B cell (primary cell): Measurements from ENCODE around the gene ESD. TPM values are rescaled to one million over a fixed set of nuclear protein-coding genes. Genes with fewer than 3 reads are reported as not detected.

Source experiments
- ATAC-seq: fragments of 200-7000 bp; cut with Tn5 transposase; one replicate; pipeline ENCODE4 v1.10.0; 2021; ENCODE audit warnings: low read depth, mild to moderate bottlenecking, moderate number of reproducible peaks, moderate library complexity
- CTCF ChIA-PET: fragments of 350-600 bp; sonication (Branson Sonifier 250); formaldehyde crosslinking; loops from one replicate; lab custom pipeline; 2021; ENCODE audit warnings: antibody characterized with exemption, inconsistent platforms; lab: Charles Lee
- POLR2A ChIA-PET: fragments of 350-600 bp; sonication (Branson Sonifier 250); formaldehyde crosslinking; loops from one replicate; lab custom pipeline; 2021; ENCODE audit warnings: antibody characterized with exemption; lab: Charles Lee
- DNase-seq: peaks from one replicate; pipeline ENCODE4 v3.0.0; 2013
- H2AFZ ChIP-seq: 2 replicates; pipeline ENCODE4 v1.6.1; 2012; ENCODE audit warnings: mild to moderate bottlenecking, low read depth, low read length; ENCODE audit not compliant: insufficient read depth, poor library complexity, severe bottlenecking
- H3K27ac ChIP-seq, 2 donors: 1 replicate in 1 of 2; 2 replicates in 1 of 2; pipeline ENCODE4 v1.5.1; 2012 to 2013; ENCODE audit warnings: low read length in 2 of 2, mild to moderate bottlenecking in 2 of 2, moderate library complexity in 1 of 2
- H3K27me3 ChIP-seq, 4 experiments: fragments of 200-600 bp in 1 of 4; sonication (generic) in 1 of 4; replicated peaks in 1 of 4; 1 replicate in 2 of 4; 2 replicates in 2 of 4; pipeline versions ENCODE4 v1.6.1 to v1.7.0; 2013 to 2016; ENCODE audit warnings: low read length in 3 of 4, mild to moderate bottlenecking in 2 of 4, mixed read lengths in 1 of 4, moderate library complexity in 1 of 4; ENCODE audit not compliant: insufficient read depth in 4 of 4, control insufficient read depth in 3 of 4; ENCODE audit errors: control extremely low read depth in 1 of 4
- H3K36me3 ChIP-seq, 2 experiments: replicated peaks in 1 of 2; 1 replicate in 1 of 2; 2 replicates in 1 of 2; pipeline versions ENCODE4 v1.6.1 to v1.7.1; 2013; ENCODE audit warnings: low read length in 1 of 2; ENCODE audit not compliant: insufficient read depth in 2 of 2, control insufficient read depth in 1 of 2; ENCODE audit errors: control extremely low read depth in 1 of 2, extremely low read depth in 1 of 2
- H3K4me1 ChIP-seq, 2 donors: fragments of 200-600 bp in 1 of 2; sonication (generic) in 1 of 2; 1 replicate in 1 of 2; 2 replicates in 1 of 2; pipeline versions ENCODE4 v1.5.1 to v1.6.1; 2013 to 2017; ENCODE audit warnings: low read length in 2 of 2; ENCODE audit not compliant: control insufficient read depth in 2 of 2, insufficient read depth in 2 of 2
- H3K4me2 ChIP-seq: replicated peaks from 2 replicates; pipeline ENCODE3; 2012; ENCODE audit warnings: mild to moderate bottlenecking, low read depth, low read length; ENCODE audit not compliant: poor library complexity, severe bottlenecking
- H3K4me3 ChIP-seq, 5 experiments: fragments of 200-600 bp in 1 of 5; sonication (generic) in 1 of 5; 1 replicate in 3 of 5; 2 replicates in 2 of 5; pipeline versions ENCODE4 v1.5.1 to v1.7.0; 2011 to 2016; ENCODE audit warnings: low read length in 4 of 5, mild to moderate bottlenecking in 4 of 5, low read depth in 2 of 5, control low read depth in 1 of 5, moderate library complexity in 1 of 5; ENCODE audit not compliant: insufficient read depth in 1 of 5; ENCODE audit errors: control extremely low read depth in 1 of 5, extremely low read depth in 1 of 5
- H3K79me2 ChIP-seq: fragments of 200-600 bp; sonication (generic); one replicate; pipeline ENCODE4 v1.6.0; 2016; ENCODE audit warnings: low read length; ENCODE audit not compliant: control insufficient read depth, insufficient read depth
- H3K9ac ChIP-seq: fragments of 200-600 bp; sonication (generic); 2 replicates; pipeline ENCODE4 v1.6.1; 2017; ENCODE audit warnings: mild to moderate bottlenecking, low read length, moderate library complexity
- H3K9me3 ChIP-seq, 3 donors: one replicate each; pipeline versions ENCODE4 v1.6.1 to v1.7.1; 2013; ENCODE audit warnings: low read length in 2 of 3; ENCODE audit not compliant: control insufficient read depth in 2 of 3, insufficient read depth in 1 of 3; ENCODE audit errors: control extremely low read depth in 1 of 3
- H4K20me1 ChIP-seq: 2 replicates; pipeline ENCODE4 v1.6.0; 2012; ENCODE audit warnings: mild to moderate bottlenecking, low read length; ENCODE audit not compliant: insufficient read depth, control insufficient read depth, poor library complexity, severe bottlenecking
- H3K27ac Mint-ChIP-seq: one replicate; pipeline ENCODE4 v1.8.0; 2021; ENCODE audit warnings: mixed read lengths
- H3K27me3 Mint-ChIP-seq: one replicate; pipeline ENCODE4 v1.8.0; 2021; ENCODE audit warnings: mixed read lengths
- H3K4me1 Mint-ChIP-seq: one replicate; pipeline ENCODE4 v1.8.0; 2021; ENCODE audit warnings: mixed read lengths
- H3K4me3 Mint-ChIP-seq: one replicate; pipeline ENCODE4 v1.8.0; 2021; ENCODE audit warnings: mixed read lengths
- H3K9me3 Mint-ChIP-seq: one replicate; pipeline ENCODE4 v1.8.0; 2022; ENCODE audit warnings: mixed read lengths; ENCODE audit not compliant: insufficient read depth
- CTCF ChIP-seq: fragments of 200-600 bp; IDR thresholded peaks from one replicate; pipeline ENCODE4 v1.8.0; 2022; ENCODE audit warnings: antibody characterized with exemption, mild to moderate bottlenecking
- EZH2 ChIP-seq: IDR thresholded peaks from 2 replicates; pipeline ENCODE4 v1.6.1; 2012; ENCODE audit warnings: borderline replicate concordance, low read depth, mild to moderate bottlenecking, moderate library complexity, low read length; ENCODE audit not compliant: insufficient read depth, poor library complexity, severe bottlenecking
- WGBS: methylation state at CpG from one replicate; pipeline ENCODE4 v1.1.5; 2013; ENCODE audit warnings: missing lambda C conversion rate; ENCODE audit not compliant: insufficient coverage; 5-methylcytosine and 5-hydroxymethylcytosine counted together
- intact Hi-C: fragments of 100-400 bp; cut with micrococcal nuclease; formaldehyde crosslinking; loops from one replicate; pipeline ENCODE4 v1.10.0; 2022
- polyA plus RNA-seq: library from polyadenylated mRNA; depleted of rRNA; stranded (reverse); fragments of >200 nt; gene quantifications from 2 replicates; pipeline ENCODE4 v1.2.3, GENCODE V29; 2012
- total RNA-seq, 2 donors: library from RNA; stranded (reverse); fragments of 120-200 nt in 1 of 2; gene quantifications; 1 replicate in 1 of 2; 2 replicates in 1 of 2; pipeline versions ENCODE4 v1.2.3 to v1.2.4, GENCODE V29; 2013 to 2022

The ESD gene
- total and polyA plus RNA-seq, 2 donors (not counting 1 experiment from before 2014, with no cell fraction given): 29.9 to 52.9 TPM

GRCh38 chr13:46778890-46779289 lies 18.1 kb downstream of the ESD start:
- Histone ChIP-seq H3K9ac (no peak overlapping the region), H2AFZ (no peak overlapping the region), H3K9me3 (no peaks in the 10 kb centered on the region), H3K4me2 (no peak overlapping the region), H3K79me2 (no peaks in the 10 kb centered on the region), H3K36me3 (peaks cover 3 to 76% of the 10 kb centered on the region in 2 experiments), H3K4me1 (no peaks in the 10 kb centered on the region), H4K20me1 (no peaks in the 10 kb centered on the region), H3K27me3 (no peaks in the 10 kb centered on the region), H3K4me3 (no peak overlapping the region), H3K27ac (no peak overlapping the region)
- intact Hi-C loops: no loop called here
- ChIA-PET CTCF (no interaction called here), POLR2A (no interaction called here)
- DNase-seq (no peak), ATAC-seq (no peak)
- H3K9me3 Mint-ChIP-seq: no peaks in the 10 kb centered on the region
- no peaks in the 10 kb centered on the region for H3K27me3 Mint-ChIP-seq
- no CpG with 5 or more reads among the region's 2 CpGs for WGBS
- no peak overlapping the region for H3K27ac Mint-ChIP-seq
- H3K4me3 Mint-ChIP-seq: no peak overlapping the region
- no peaks in the 10 kb centered on the region for H3K4me1 Mint-ChIP-seq
- TF ChIP-seq CTCF (no peak), EZH2 (no peak)

GRCh38 chr13:46778095-46778494 lies 18.9 kb downstream of the ESD start:
- H3K36me3 ChIP-seq: peaks cover 3 to 76% of the 10 kb centered on the region in 2 experiments
- no peak for DNase-seq
- H2AFZ ChIP-seq: no peak overlapping the region
- H3K79me2 ChIP-seq: no peaks in the 10 kb centered on the region
- ChIA-PET POLR2A (no interaction called here), CTCF (no interaction called here)
- H3K27ac ChIP-seq: no peak overlapping the region
- H3K9me3 ChIP-seq: no peaks in the 10 kb centered on the region
- no peaks in the 10 kb centered on the region for H3K27me3 ChIP-seq
- H4K20me1 ChIP-seq: no peaks in the 10 kb centered on the region
- H3K9me3 Mint-ChIP-seq: no peaks in the 10 kb centered on the region
- no peaks in the 10 kb centered on the region for H3K4me1 Mint-ChIP-seq
- no peak overlapping the region for H3K4me3 Mint-ChIP-seq
- no peak overlapping the region for H3K4me3 ChIP-seq
- no peak overlapping the region for H3K9ac ChIP-seq
- H3K4me2 ChIP-seq: no peak overlapping the region
- intact Hi-C loops: no loop called here
- no peaks in the 10 kb centered on the region for H3K27me3 Mint-ChIP-seq
- no peak overlapping the region for H3K27ac Mint-ChIP-seq
- TF ChIP-seq CTCF (no peak), EZH2 (no peak)
- no peaks in the 10 kb centered on the region for H3K4me1 ChIP-seq
- ATAC-seq: no peak
- no CpG with 5 or more reads among the region's 3 CpGs for WGBS
